ENCODE data around the gene PDE4D. TPM values are rescaled to one million over a fixed set of nuclear protein-coding genes. Genes with fewer than 3 reads are reported as not detected.

PDE4D gene
- total RNA-seq, 1 donor = 12.7 TPM

- no peak for TF ChIP-seq CTCF (IDR thresholded peaks at IDR 0.05; ENCODE audit: insufficient read depth, low read length)
- no peak overlapping the region for H3K4me3 ChIP-seq (ENCODE audit: low read depth, low read length)
- no peak for DNase-seq (ENCODE audit: low read depth)
Measured at GRCh38 chr5:58924306-58924705, 969.2 kb downstream of the PDE4D start.

GRCh38 chr5:58923355-58923754 is 970.2 kb downstream of the PDE4D start:
- TF ChIP-seq CTCF (IDR thresholded peaks at IDR 0.05; ENCODE audit: insufficient read depth, low read length) = no peak
- no peak for DNase-seq (ENCODE audit: low read depth)
- H3K4me3 ChIP-seq (ENCODE audit: low read depth, low read length) = no peak overlapping the region

DNA sequence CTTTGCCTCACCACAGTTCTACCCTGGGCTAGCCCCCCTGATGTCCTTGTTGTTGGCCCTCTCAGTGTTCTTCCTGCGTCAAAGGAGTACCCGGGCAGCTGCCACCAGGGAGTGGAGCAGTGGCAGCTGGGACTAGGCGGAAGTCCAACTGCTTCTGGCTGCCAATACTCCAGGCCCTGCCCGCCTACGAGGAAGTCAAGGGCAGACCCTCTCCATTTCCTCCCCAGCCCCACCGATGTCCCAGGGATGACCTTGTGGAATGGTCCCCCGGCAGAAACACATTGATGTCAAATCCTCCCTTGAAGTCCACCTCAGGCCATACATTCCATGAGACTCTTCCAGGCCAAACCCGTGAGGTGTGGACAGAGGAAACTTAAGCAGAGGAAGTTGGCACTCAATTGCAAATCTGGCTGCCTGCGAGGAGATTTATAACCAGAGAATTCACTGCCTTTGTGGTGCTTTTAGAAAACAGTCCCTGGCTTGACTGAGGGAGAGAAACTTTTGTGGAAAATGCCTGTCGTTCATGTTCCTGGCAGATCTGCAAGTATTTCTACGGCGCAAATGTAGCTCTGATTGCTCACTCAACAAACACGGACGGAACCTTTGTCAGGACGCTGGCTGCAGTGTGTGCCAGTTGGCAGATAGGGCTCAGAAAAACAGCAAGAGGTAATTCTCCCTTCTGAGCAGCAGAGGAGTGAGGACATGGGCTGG is 970.9 kb downstream of the PDE4D start:
- no peak for TF ChIP-seq CTCF (IDR thresholded peaks at IDR 0.05; ENCODE audit: insufficient read depth, low read length)
- H3K4me3 ChIP-seq (ENCODE audit: low read depth, low read length) = no peak overlapping the region
- DNase-seq (ENCODE audit: low read depth) = peak; percentile 79

DNA sequence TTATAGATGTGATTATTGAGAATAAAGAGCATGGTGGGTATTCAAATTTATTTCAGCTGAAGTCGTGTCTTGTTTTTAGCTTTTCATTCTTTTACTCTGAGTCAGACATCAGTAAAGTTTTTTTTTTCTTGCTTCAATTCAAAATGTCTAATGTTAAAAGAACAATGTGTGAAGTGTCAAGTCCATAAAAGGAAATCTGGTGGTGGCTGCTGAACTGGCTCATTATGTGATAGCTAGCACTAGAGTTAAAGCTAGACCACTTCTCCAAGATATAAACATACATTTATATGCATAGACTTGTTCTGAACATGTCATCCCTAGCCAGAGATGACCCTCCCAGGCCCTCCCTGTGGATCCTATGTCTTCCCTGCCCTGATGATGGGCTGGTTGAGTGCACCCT is 972.4 kb downstream of the PDE4D start:
- DNase-seq (ENCODE audit: low read depth) = no peak
- no peak overlapping the region for H3K4me3 ChIP-seq (ENCODE audit: low read depth, low read length)
- TF ChIP-seq CTCF (IDR thresholded peaks at IDR 0.05; ENCODE audit: insufficient read depth, low read length) = no peak

GRCh38 chr5:58919833-58920232 is 973.7 kb downstream of the PDE4D start:
- DNase-seq (ENCODE audit: low read depth) = no peak
- no peak for TF ChIP-seq CTCF (IDR thresholded peaks at IDR 0.05; ENCODE audit: insufficient read depth, low read length)
- H3K4me3 ChIP-seq (ENCODE audit: low read depth, low read length) = no peak overlapping the region

Small RNA genes within 50 kb of the gene (small RNA-seq; reads per million reads assigned to genes)
- gene MIR582 = not detected

All from fibroblast of the aortic adventitia (primary cell).